ENCODE data around the gene CEACAM6. TPM values are rescaled to one million over a fixed set of nuclear protein-coding genes. Genes with fewer than 3 reads are reported as not detected.

Gene CEACAM6
- total and polyA plus RNA-seq, 10 donors: 0.27 to 14.8 (median 1.0) TPM

DNA sequence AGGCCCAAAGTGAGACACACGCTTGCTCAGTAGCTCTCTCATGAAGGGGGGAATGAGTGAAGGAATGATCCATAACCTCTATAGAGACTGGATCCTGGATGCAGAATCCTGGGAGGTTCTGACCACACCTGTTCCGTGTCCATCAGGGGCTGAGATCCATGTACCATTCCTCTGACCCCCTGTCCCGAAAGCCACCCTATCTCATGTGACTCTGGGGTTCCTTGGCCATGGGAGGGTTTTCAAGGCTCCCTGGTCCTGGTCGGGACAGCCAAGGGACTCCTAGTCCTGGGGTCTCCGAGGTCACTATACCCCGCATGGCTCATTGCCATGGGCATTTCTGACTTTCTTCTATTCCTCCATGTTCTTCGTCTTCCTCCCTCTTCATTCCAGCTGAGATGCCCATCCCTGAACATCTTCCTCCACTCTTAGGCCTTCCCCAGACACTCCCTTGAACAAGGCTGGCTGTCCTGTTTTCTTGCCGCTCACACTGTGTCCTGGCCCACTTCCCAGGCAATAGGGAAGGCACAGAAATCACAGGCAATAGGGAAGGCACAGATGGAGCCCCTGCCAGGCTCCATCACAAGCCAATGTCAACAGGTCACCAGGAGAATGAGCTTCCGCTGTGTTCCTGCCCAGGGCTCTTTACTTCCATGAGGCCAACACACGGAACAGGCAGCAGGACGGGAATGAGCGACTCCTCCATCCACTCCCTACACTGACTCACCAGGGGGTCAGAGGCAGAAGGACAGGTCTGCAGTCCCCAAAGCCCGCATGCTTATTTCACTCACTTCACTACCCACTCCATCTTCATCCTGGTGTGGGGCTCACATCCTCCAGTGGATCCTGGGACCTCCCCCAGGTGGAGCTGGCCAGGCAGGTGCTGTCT is 43.7 kb upstream of the CEACAM6 start:
- WGBS, 5 donors: 82 to 89% (median 86%) methylated on average over 13 of the region's 13 CpGs
- Histone ChIP-seq H3K27ac (no peak overlapping the region), H3K27me3 (replicated peaks in 1 of 7) (peaks cover 0 to 71% (median 0%) of the 10 kb centered on the region in 7 donors), H3K4me1 (peaks cover 0 to 7% (median 4%) of the 10 kb centered on the region in 6 donors), H3K9me3 (no peaks in the 10 kb centered on the region), H3K36me3 (no peaks in the 10 kb centered on the region), H3K4me3 (no peak overlapping the region)
- intact Hi-C loops (cut with DNase I; ENCODE audit: low total_unique reads): no loop called here
- no peak for TF ChIP-seq POLR2A (IDR thresholded peaks at IDR 0.05)
- TF ChIP-seq, protein P1, sequence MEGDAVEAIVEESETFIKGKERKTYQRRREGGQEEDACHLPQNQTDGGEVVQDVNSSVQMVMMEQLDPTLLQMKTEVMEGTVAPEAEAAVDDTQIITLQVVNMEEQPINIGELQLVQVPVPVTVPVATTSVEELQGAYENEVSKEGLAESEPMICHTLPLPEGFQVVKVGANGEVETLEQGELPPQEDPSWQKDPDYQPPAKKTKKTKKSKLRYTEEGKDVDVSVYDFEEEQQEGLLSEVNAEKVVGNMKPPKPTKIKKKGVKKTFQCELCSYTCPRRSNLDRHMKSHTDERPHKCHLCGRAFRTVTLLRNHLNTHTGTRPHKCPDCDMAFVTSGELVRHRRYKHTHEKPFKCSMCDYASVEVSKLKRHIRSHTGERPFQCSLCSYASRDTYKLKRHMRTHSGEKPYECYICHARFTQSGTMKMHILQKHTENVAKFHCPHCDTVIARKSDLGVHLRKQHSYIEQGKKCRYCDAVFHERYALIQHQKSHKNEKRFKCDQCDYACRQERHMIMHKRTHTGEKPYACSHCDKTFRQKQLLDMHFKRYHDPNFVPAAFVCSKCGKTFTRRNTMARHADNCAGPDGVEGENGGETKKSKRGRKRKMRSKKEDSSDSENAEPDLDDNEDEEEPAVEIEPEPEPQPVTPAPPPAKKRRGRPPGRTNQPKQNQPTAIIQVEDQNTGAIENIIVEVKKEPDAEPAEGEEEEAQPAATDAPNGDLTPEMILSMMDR (IDR thresholded peaks at IDR 0.05 in 8 of 11, conservative IDR thresholded peaks at IDR 0.05 in 3 of 11): no peak
- TF ChIP-seq POLR2AphosphoS5 (IDR thresholded peaks at IDR 0.05): no peak
- no peak for DNase-seq

- no peaks in the 10 kb centered on the region for H3K36me3 ChIP-seq
- no peaks in the 10 kb centered on the region for H3K9me3 ChIP-seq
- no peaks in the 10 kb centered on the region for H3K4me1 ChIP-seq
- peaks cover 0 to 77% (median 0%) of the 10 kb centered on the region in 7 donors for H3K27me3 ChIP-seq (replicated peaks in 1 of 7)
- H3K4me3 ChIP-seq: no peak overlapping the region
- TF ChIP-seq POLR2AphosphoS5 (IDR thresholded peaks at IDR 0.05) (no peak), POLR2A (IDR thresholded peaks at IDR 0.05) (no peak)
- TF ChIP-seq, protein P1 (IDR thresholded peaks at IDR 0.05 in 8 of 11, conservative IDR thresholded peaks at IDR 0.05 in 3 of 11): no peak
- 69 to 88% (median 77%) methylated on average over 5 of the region's 5 CpGs for WGBS, 5 donors
- DNase-seq: no peak
- intact Hi-C loops (cut with DNase I; ENCODE audit: low total_unique reads): no loop called here
- H3K27ac ChIP-seq: no peak overlapping the region
Observed at GRCh38 chr19:41714598-41714997, 40.7 kb upstream of the CEACAM6 start.

GRCh38 chr19:41718761-41719160 is 36.6 kb upstream of the CEACAM6 start:
- 67 to 87% (median 80%) methylated on average over 6 of the region's 6 CpGs for WGBS, 5 donors
- DNase-seq: no peak

GRCh38 chr19:41720103-41720502 is 35.2 kb upstream of the CEACAM6 start:
- intact Hi-C loops (cut with DNase I; ENCODE audit: low total_unique reads): no loop called here
- no peaks in the 10 kb centered on the region for H3K4me1 ChIP-seq
- H3K4me3 ChIP-seq: no peak overlapping the region
- H3K27me3 ChIP-seq (replicated peaks in 1 of 7): peaks cover 0 to 75% (median 0%) of the 10 kb centered on the region in 7 donors
- H3K9me3 ChIP-seq: no peaks in the 10 kb centered on the region
- 80 to 96% (median 88%) methylated on average over 3 of the region's 3 CpGs for WGBS, 5 donors
- DNase-seq: no peak
- no peak overlapping the region for H3K27ac ChIP-seq
- TF ChIP-seq, protein P1 (IDR thresholded peaks at IDR 0.05 in 8 of 11, conservative IDR thresholded peaks at IDR 0.05 in 3 of 11): no peak
- no peak for TF ChIP-seq POLR2AphosphoS5 (IDR thresholded peaks at IDR 0.05)
- no peak for TF ChIP-seq POLR2A (IDR thresholded peaks at IDR 0.05)
- no peaks in the 10 kb centered on the region for H3K36me3 ChIP-seq

More at GRCh38 chr19:41718761-41719160, 36.6 kb upstream of the CEACAM6 start:
- Histone ChIP-seq H3K4me1 (no peaks in the 10 kb centered on the region), H3K27ac (no peak overlapping the region), H3K36me3 (no peaks in the 10 kb centered on the region), H3K9me3 (no peaks in the 10 kb centered on the region), H3K27me3 (replicated peaks in 1 of 7) (peaks cover 0 to 82% (median 0%) of the 10 kb centered on the region in 7 donors), H3K4me3 (no peak overlapping the region)
- TF ChIP-seq, protein P1 (IDR thresholded peaks at IDR 0.05 in 8 of 11, conservative IDR thresholded peaks at IDR 0.05 in 3 of 11): no peak
- no peak for TF ChIP-seq POLR2A (IDR thresholded peaks at IDR 0.05)
- TF ChIP-seq POLR2AphosphoS5 (IDR thresholded peaks at IDR 0.05): no peak
- intact Hi-C loops (cut with DNase I; ENCODE audit: low total_unique reads): no loop called here

Data from spleen (tissue), 11 donors.